Measurements from ENCODE around the gene SCAI. TPM values are rescaled to one million over a fixed set of nuclear protein-coding genes. Genes with fewer than 3 reads are reported as not detected.
A peak's percentile ranks its signal among the peaks of the same experiment; 100 is the strongest.

Gene SCAI
- total and polyA plus RNA-seq, 2 experiments from 2014 or later = 13.3 to 35.0 TPM

GRCh38 chr9:124950050-124950718 lies 193.1 kb downstream of the SCAI start:
- H3K4me3 ChIP-seq = no peak overlapping the region
- no peaks in the 10 kb centered on the region; the same call in 1 of the 2 replicates for H3K36me3 ChIP-seq (ENCODE audit: insufficient read depth)
- no peaks in the 10 kb centered on the region for H3K4me1 ChIP-seq (ENCODE audit: insufficient read depth)
- H3K9me3 Mint-ChIP-seq = no peaks in the 10 kb centered on the region
- ATAC-seq (no peak), DNase-seq (ENCODE audit: low spot score) (no peak)
- H3K27me3 ChIP-seq (ENCODE audit: insufficient read depth) = no peaks in the 10 kb centered on the region
- no peak overlapping the region for H3K4me3 Mint-ChIP-seq
- no peaks in the 10 kb centered on the region for H4K20me1 ChIP-seq (replicated peaks; ENCODE audit: insufficient read depth)
- H2AFZ ChIP-seq = no peak overlapping the region
- H3K4me1 Mint-ChIP-seq = no peaks in the 10 kb centered on the region
- H3K27me3 Mint-ChIP-seq (ENCODE audit: insufficient read depth, low read depth, poor library complexity) = no peaks in the 10 kb centered on the region
- peak overlapping the region; percentile 18; the same call in 1 of the 2 replicates for H3K27ac ChIP-seq (ENCODE audit: low read depth)
- H3F3A ChIP-seq (replicated peaks; ENCODE audit: low read depth) = no peaks in the 10 kb centered on the region
- H3K9me2 ChIP-seq (ENCODE audit: insufficient read depth) = no peaks in the 10 kb centered on the region
- no peak overlapping the region for H3K4me2 ChIP-seq
- no peak overlapping the region for H3K27ac Mint-ChIP-seq
- H3K36me3 Mint-ChIP-seq (ENCODE audit: low read depth) = peaks cover 2% of the 10 kb centered on the region; the same call in 2 of the 3 replicates
- no peak for TF ChIP-seq ETS1 (IDR thresholded peaks at IDR 0.05)
- TF ChIP-seq JUNB (IDR thresholded peaks at IDR 0.05; ENCODE audit: unreplicated experiment) = no peak
- TF ChIP-seq ZNF462 (CRISPR knock-in tag; IDR thresholded peaks at IDR 0.05) = no peak
- no peak for TF ChIP-seq CREB1 (CRISPR knock-in tag; IDR thresholded peaks at IDR 0.05; ENCODE audit: low read depth)
- no peak for TF ChIP-seq NANOG (IDR thresholded peaks at IDR 0.05; ENCODE audit: borderline replicate concordance)
- TF ChIP-seq CTCF (conservative IDR thresholded peaks at IDR 0.05; ENCODE audit: low read depth in 2 of 2) = no peak
- TF ChIP-seq EZH2 (IDR thresholded peaks at IDR 0.05; ENCODE audit: low read depth, unreplicated experiment) = no peak
- TF ChIP-seq STAT1 (IDR thresholded peaks at IDR 0.05; ENCODE audit: unreplicated experiment) = no peak
- no peak for TF ChIP-seq EZH2phosphoT487 (IDR thresholded peaks at IDR 0.05; ENCODE audit: unreplicated experiment)
- no peak for TF ChIP-seq REST (IDR thresholded peaks at IDR 0.05; ENCODE audit: unreplicated experiment)
- TF ChIP-seq POLR2AphosphoS5 (IDR thresholded peaks at IDR 0.05; ENCODE audit: low read depth) = no peak
- no peak for TF ChIP-seq ZNF114 (CRISPR knock-in tag; IDR thresholded peaks at IDR 0.05)
- TF ChIP-seq ZNF331 (CRISPR knock-in tag; IDR thresholded peaks at IDR 0.05; ENCODE audit: low read depth) = no peak
- H3K79me2 ChIP-seq (replicated peaks; ENCODE audit: insufficient read depth) = no peaks in the 10 kb centered on the region
